Fibroblast of lung (primary cell): ENCODE results near the gene TMED8.

Experiments
- CTCF ChIP-seq, 2 donors: IDR thresholded peaks in 1 of 2; conservative IDR thresholded peaks in 1 of 2; 1 replicate in 1 of 2; 2 replicates in 1 of 2; pipeline ENCODE4 v1.5.1; 2011 to 2012; ENCODE audit warnings: low read length in 2 of 2, control low read depth in 1 of 2, inconsistent platforms in 1 of 2, low read depth in 1 of 2, mild to moderate bottlenecking in 1 of 2
- EZH2 ChIP-seq: IDR thresholded peaks from 2 replicates; pipeline ENCODE4 v1.5.1; 2012; ENCODE audit warnings: low read length, control low read depth, mild to moderate bottlenecking; ENCODE audit errors: missing control alignments

GRCh38 chr14:77355811-77356210, 21.1 kb downstream of the TMED8 start:
- TF ChIP-seq CTCF (conservative IDR thresholded peaks at IDR 0.05 in 1 of 2, IDR thresholded peaks at IDR 0.05 in 1 of 2; ENCODE audit: low read depth in 1 of 2, low read length in 2 of 2): no peak
- no peak for TF ChIP-seq EZH2
